Panc1 (cell line): Measurements from ENCODE around the gene OSGIN1. TPM values are rescaled to one million over a fixed set of nuclear protein-coding genes. Genes with fewer than 3 reads are reported as not detected.

ENCODE experiments used
- ATAC-seq: fragments of 200-7000 bp; cut with Tn5 transposase; 2 replicates; pipeline ENCODE4 v1.9.1; 2020; ENCODE audit warnings: mild to moderate bottlenecking, moderate library complexity
- BruUV-seq: library from RNA; stranded (reverse); fragments of 400-500 nt; replicated peaks from 2 replicates; lab custom pipeline; 2021; lab: Mats Ljungman, UMichigan
- CTCF ChIA-PET: fragments of 300-600 bp; sonication (Branson Sonifier 250); formaldehyde crosslinking; loops from one replicate; lab custom pipeline; 2022; ENCODE audit warnings: antibody characterized with exemption; lab: Charles Lee
- POLR2A ChIA-PET: fragments of 300-600 bp; sonication (Branson Sonifier 250); formaldehyde crosslinking; loops from one replicate; lab custom pipeline; 2022; ENCODE audit warnings: antibody characterized with exemption; lab: Charles Lee
- DNase-seq: peaks from one replicate; pipeline ENCODE4 v3.0.0-alpha.2; 2010; ENCODE audit warnings: low read depth, low spot score
- H3K27ac ChIP-seq: 2 replicates; pipeline ENCODE4 v1.5.1; 2011; ENCODE audit warnings: mild to moderate bottlenecking, low read length, inconsistent platforms
- H3K27me3 ChIP-seq: fragments of 200-500 bp; sonication (Bioruptor generic); 2 replicates; pipeline ENCODE4 v1.6.0; 2014; ENCODE audit warnings: low read length, inconsistent platforms; ENCODE audit not compliant: control insufficient read depth, insufficient read depth
- H3K36me3 ChIP-seq: fragments of 200-500 bp; sonication (Bioruptor generic); 2 replicates; pipeline ENCODE4 v1.5.1; 2014; ENCODE audit warnings: inconsistent platforms, mild to moderate bottlenecking, low read length, moderate library complexity; ENCODE audit not compliant: control insufficient read depth, insufficient read depth
- H3K4me1 ChIP-seq: 2 replicates; pipeline ENCODE4 v1.5.1; 2011; ENCODE audit warnings: inconsistent platforms, mild to moderate bottlenecking, low read length, moderate library complexity; ENCODE audit not compliant: control insufficient read depth, insufficient read depth
- H3K4me3 ChIP-seq, 2 experiments: 2 replicates each; pipeline ENCODE4 v1.5.1; 2011 to 2012; ENCODE audit warnings: low read depth in 2 of 2, low read length in 2 of 2, mild to moderate bottlenecking in 2 of 2, inconsistent platforms in 1 of 2, moderate library complexity in 1 of 2
- H3K9me3 ChIP-seq: fragments of 200-500 bp; sonication (Bioruptor generic); 2 replicates; pipeline ENCODE4 v1.5.1; 2014; ENCODE audit warnings: low read depth, mild to moderate bottlenecking, inconsistent platforms, low read length, moderate library complexity; ENCODE audit not compliant: control insufficient read depth, insufficient read depth
- POLR2AphosphoS5 ChIP-seq: IDR thresholded peaks from 2 replicates; pipeline ENCODE4 v1.6.1; 2012; ENCODE audit warnings: mild to moderate bottlenecking, low read depth, low read length, moderate library complexity
- REST ChIP-seq, 2 experiments: IDR thresholded peaks; 2 replicates each; pipeline ENCODE4 v1.6.1; 2011 to 2012; ENCODE audit warnings: low read depth in 2 of 2, control low read depth in 1 of 2, low read length in 1 of 2, mild to moderate bottlenecking in 1 of 2, moderate library complexity in 1 of 2; ENCODE audit not compliant: insufficient read depth in 1 of 2
- SIN3A ChIP-seq: IDR thresholded peaks from 2 replicates; pipeline ENCODE4 v1.6.1; 2012; ENCODE audit warnings: low read depth, mild to moderate bottlenecking, low read length, moderate library complexity, borderline replicate concordance; ENCODE audit not compliant: insufficient read depth
- TCF7L2 ChIP-seq: IDR thresholded peaks from 2 replicates; pipeline ENCODE4 v1.6.1; 2011; ENCODE audit warnings: mild to moderate bottlenecking, low read depth, low read length, inconsistent platforms
- in situ Hi-C: cut with HindIII; loops from 2 replicates; pipeline ENCODE4 v1.10.0; 2016; ENCODE audit warnings: low sequenced_read_pairs, low pct_unique_long_range_greater_than_20kb
- intact Hi-C: fragments of 100-400 bp; cut with micrococcal nuclease; formaldehyde crosslinking; loops from one replicate; pipeline ENCODE4 v1.10.0; 2022; ENCODE audit not compliant: unreplicated experiment
- total RNA-seq: library from RNA; stranded (reverse); gene quantifications from one replicate; pipeline ENCODE4 v1.2.1, GENCODE V29; 2021; ENCODE audit not compliant: unreplicated experiment
- TF ChIP-seq, protein P1 (sequence below): fragments of 450-650 bp; IDR thresholded peaks from 2 replicates; pipeline ENCODE4 v1.5.1; 2017; ENCODE audit warnings: mild to moderate bottlenecking

OSGIN1 gene
- total RNA-seq, 1 experiment from 2014 or later, result 4.9 TPM

DNA sequence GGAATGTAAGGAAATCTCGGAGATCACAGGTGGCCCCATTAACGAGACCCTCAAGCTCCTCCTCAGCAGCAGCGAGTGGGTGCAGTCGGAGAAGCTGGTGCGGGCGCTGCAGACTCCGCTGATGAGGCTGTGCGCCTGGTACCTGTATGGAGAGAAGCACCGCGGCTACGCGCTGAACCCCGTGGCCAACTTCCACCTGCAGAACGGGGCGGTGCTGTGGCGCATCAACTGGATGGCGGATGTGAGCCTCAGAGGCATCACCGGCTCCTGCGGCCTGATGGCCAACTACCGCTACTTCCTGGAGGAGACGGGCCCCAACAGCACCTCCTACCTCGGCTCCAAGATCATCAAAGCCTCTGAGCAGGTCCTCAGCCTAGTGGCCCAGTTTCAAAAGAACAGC, 38.0 kb upstream of the OSGIN1 start:
- H3K36me3 ChIP-seq, result no peaks in the 10 kb centered on the region
- CTCF ChIA-PET, result no interaction called here
- TF ChIP-seq, protein P1, sequence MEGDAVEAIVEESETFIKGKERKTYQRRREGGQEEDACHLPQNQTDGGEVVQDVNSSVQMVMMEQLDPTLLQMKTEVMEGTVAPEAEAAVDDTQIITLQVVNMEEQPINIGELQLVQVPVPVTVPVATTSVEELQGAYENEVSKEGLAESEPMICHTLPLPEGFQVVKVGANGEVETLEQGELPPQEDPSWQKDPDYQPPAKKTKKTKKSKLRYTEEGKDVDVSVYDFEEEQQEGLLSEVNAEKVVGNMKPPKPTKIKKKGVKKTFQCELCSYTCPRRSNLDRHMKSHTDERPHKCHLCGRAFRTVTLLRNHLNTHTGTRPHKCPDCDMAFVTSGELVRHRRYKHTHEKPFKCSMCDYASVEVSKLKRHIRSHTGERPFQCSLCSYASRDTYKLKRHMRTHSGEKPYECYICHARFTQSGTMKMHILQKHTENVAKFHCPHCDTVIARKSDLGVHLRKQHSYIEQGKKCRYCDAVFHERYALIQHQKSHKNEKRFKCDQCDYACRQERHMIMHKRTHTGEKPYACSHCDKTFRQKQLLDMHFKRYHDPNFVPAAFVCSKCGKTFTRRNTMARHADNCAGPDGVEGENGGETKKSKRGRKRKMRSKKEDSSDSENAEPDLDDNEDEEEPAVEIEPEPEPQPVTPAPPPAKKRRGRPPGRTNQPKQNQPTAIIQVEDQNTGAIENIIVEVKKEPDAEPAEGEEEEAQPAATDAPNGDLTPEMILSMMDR, result no peak
- no peak for TF ChIP-seq REST (IDR thresholded peaks at IDR 0.05; ENCODE audit: insufficient read depth in 1 of 2, low read depth in 2 of 2, low read length in 1 of 2)
- TF ChIP-seq POLR2AphosphoS5, result no peak
- no peak for TF ChIP-seq TCF7L2
- TF ChIP-seq SIN3A, result no peak
- no peak for DNase-seq
- intact Hi-C loops, result no loop called here
- POLR2A ChIA-PET, result no interaction called here
- no peak overlapping the region for H3K27ac ChIP-seq
- H3K9me3 ChIP-seq, result no peaks in the 10 kb centered on the region
- H3K27me3 ChIP-seq, result no peaks in the 10 kb centered on the region
- BruUV-seq, result no TSS peak
- in situ Hi-C loops, result no loop called here
- no peak for ATAC-seq
- no peaks in the 10 kb centered on the region for H3K4me1 ChIP-seq
- no peak overlapping the region for H3K4me3 ChIP-seq

DNA sequence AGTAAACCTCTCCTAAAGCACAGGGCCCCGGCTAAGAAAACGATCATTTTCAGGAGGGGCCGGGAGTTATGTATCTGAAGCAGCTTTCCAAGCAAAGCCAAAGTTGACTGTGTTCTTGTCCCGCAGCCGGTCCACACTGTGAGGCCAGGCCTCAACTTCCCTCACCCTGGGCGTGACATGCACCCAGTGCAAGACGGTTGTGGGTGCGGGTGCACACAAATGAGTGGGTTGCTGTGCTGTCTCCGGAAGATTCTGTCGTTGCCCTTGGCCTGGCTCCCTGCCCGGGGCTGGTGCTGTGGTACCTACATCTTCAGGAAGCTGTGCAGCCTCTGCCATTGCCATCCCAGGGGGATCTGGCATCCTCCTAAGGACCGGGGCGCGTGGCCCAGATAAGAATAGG, 37.5 kb upstream of the OSGIN1 start:
- in situ Hi-C loops, result no loop called here
- TF ChIP-seq POLR2AphosphoS5 (no peak), REST (IDR thresholded peaks at IDR 0.05; ENCODE audit: insufficient read depth in 1 of 2, low read depth in 2 of 2, low read length in 1 of 2) (no peak), TCF7L2 (no peak), SIN3A (no peak)
- TF ChIP-seq, protein P1, result no peak
- Histone ChIP-seq H3K27ac (no peak overlapping the region), H3K4me1 (no peaks in the 10 kb centered on the region), H3K27me3 (no peaks in the 10 kb centered on the region), H3K9me3 (no peaks in the 10 kb centered on the region), H3K36me3 (no peaks in the 10 kb centered on the region), H3K4me3 (no peak overlapping the region)
- ChIA-PET POLR2A (no interaction called here), CTCF (no interaction called here)
- intact Hi-C loops, result no loop called here
- ATAC-seq (no peak), DNase-seq (no peak)
- BruUV-seq, result no TSS peak
